MV-4-11 (cell line): ENCODE measurements around the gene CCDC81.

Experiments
- DNase-seq: peaks from one replicate; lab custom pipeline; 2025; lab: John Stamatoyannopoulos, UW

CCDC81 gene

GRCh38 chr11:86440843-86441242 is 66.2 kb downstream of the CCDC81 start:
- DNase-seq: no peak

- no peak for DNase-seq
Measured at GRCh38 chr11:86442420-86442819, 67.7 kb downstream of the CCDC81 start.

GRCh38 chr11:86442827-86443226 is 68.1 kb downstream of the CCDC81 start:
- no peak for DNase-seq

DNA sequence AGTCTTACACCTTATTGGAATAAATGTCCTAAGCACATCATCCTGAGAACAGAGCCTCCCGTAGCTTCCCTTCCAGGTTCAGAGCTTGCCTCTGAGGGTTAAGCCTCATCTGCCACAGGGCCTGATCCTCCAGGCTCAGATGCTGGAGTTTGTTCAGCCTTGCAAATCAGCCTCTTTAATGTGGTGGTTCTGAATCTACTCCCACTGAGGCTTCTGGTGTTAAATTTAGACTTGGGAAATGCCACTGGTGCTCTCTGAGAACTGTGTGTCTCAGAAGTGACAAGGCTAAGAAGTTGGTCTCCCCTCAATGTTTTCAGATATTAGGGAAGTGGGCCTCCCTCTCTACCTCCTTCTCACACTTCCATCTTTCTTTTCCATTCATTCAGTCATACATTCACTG is 68.7 kb downstream of the CCDC81 start:
- DNase-seq: no peak

GRCh38 chr11:86444981-86445380 is 70.3 kb downstream of the CCDC81 start:
- DNase-seq: no peak

DNA sequence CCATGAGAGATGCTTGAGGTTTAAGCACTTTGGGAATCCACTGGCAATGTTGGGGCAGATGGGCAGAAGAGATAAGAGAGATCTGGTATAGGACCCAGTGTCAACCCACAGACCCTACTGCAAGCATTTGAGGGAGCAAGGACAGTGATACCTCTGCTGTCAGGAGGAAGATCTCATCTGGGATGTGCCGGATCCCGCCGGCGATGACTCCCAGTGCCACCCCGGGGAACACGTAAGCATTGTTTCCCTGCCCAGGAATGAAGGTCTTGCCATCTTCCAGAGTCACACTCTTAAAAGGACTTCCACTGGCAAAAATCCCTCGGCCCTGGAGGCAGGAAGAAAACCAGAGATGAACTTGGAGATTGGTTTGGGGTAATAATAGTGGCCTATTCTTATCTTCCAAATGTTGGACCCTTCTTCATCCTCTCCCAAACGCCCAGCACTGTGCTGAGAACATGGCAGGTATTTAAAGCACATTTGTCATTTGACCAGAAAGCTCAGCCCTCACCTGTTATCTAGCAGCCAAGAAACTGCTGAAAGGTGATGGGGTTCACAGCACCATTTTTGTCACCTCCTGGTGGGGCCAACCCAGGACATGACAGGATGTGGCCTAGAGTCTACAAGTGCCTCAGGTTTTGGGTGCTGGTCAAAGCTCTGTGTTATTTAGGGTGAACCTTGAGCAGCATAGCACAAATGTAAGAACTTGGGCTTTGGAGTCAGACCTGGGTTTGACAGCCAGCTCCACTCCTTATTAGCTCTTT is 71.7 kb downstream of the CCDC81 start:
- DNase-seq: no peak

- no peak for DNase-seq
Measured at GRCh38 chr11:86446924-86447285, 72.2 kb downstream of the CCDC81 start.

DNA sequence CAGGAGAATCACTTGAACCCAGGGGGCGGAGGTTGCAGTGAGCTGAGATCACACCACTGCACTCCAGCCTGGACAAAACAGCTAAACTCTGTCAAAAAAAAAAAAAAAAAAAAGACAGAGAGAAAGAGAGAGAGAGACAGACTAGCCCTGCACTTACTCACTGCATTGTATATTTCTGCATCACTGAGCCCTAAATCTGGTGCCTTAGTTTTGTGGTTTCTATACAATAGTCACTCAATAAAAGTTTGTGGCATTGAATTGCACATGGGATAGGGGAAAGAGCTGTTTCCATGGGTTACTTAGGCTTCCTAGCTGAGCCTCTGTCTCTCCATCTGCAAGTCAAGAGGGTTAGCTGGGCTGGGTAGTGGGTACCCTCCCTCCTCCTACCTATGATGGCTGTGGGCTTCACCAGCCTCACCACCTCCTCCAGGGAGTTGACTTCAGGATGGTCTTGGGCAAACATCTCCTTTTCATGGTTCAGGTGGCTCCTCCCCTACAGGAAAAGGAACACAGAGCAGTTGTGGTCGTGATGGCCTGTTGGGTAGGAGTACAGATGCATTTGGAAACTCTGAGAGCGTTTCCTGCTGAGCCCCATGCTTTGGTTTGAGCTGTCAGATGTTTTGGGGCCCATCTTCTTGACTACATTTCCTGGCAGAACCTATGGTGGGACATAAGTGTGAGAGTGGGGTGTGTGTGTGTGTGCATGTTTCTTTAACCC is 73.2 kb downstream of the CCDC81 start:
- DNase-seq: peak; percentile 52

DNA sequence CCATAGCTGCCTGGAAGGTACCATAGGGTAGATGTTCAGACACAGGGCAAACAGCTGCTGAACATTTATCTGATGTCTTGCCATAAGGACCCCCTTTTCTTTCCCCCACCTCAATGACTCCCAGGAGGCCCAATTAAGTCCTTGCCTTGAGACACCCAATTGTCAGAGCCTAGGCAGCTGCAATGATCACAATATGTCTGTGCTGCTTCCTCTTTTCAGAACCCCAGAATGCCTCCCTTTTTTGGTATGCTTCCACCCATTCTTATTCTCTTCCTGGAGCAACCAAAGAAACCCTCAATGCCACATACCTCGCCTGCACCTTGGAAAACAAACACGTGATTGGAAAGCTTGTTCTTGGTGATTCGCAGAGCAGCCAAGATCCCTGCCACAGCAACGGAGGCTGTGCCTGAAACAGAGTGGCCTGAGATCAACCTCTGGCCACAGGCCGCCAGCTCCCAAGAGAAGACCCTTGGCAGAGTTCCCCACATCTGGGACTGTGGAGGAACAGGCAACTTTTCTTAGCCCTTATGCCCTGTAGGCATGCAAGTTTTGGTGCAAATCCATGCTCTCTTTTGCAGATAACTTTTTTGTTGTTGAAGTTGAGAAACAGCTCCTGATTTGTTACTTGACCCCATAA is 75.4 kb downstream of the CCDC81 start:
- DNase-seq: peak; percentile 63

GRCh38 chr11:86453290-86454030 is 78.8 kb downstream of the CCDC81 start:
- peak; percentile 39 for DNase-seq

- peak; percentile 58 for DNase-seq
Measured at GRCh38 chr11:86456075-86456939, 81.6 kb downstream of the CCDC81 start.

DNA sequence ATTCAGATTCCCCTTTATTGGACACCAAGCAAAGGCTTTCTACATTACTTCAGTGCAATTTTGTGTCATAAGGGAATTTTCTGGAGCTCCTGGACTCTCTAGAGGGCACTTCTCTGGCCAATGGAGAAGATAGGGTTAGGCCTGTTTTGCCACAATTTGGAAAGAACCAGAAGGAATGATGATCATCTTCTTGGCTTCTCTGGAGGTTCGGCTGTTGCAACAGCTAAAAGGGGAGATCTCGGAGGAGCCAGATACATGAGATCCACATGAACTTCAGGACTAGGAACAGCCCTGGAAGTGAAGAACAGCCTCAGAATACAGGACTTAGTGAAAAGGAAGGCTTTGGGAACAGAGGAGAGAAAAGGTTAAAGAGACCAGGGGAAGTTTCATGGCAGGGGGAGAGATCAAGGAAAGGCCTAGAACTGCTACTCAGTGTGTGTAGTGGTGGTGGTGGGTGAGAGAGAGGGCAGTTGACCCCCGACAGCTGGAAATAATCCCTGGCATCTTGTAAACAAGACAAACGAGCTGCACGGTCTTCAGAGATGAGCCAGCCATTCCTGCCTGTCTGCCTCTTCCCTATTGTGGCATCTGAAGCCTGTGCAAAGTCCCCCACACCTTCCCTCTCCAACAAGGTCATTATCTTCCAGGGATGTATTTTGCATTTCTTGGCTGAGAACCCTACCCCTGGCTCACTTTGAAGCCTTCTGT is 83.8 kb downstream of the CCDC81 start:
- no peak for DNase-seq

DNA sequence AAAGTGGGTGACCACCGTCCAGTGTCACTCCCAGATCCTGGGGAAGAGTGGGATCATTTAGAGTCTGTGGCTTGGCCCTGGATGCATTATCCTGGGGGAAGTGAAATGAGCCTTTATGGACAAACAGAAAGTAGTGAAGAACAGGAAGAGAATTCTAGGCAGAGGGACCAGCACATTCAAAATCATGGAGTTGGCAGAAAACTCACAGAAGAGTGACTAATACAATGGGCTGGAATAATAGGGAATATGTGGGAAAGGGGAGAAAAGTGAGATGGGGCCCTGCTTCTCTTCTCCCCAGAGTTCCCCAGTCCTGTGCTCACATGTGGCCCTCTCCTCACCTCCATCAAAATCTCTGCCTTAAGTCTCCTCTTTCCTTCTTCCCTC is 84.3 kb downstream of the CCDC81 start:
- no peak for DNase-seq

DNA sequence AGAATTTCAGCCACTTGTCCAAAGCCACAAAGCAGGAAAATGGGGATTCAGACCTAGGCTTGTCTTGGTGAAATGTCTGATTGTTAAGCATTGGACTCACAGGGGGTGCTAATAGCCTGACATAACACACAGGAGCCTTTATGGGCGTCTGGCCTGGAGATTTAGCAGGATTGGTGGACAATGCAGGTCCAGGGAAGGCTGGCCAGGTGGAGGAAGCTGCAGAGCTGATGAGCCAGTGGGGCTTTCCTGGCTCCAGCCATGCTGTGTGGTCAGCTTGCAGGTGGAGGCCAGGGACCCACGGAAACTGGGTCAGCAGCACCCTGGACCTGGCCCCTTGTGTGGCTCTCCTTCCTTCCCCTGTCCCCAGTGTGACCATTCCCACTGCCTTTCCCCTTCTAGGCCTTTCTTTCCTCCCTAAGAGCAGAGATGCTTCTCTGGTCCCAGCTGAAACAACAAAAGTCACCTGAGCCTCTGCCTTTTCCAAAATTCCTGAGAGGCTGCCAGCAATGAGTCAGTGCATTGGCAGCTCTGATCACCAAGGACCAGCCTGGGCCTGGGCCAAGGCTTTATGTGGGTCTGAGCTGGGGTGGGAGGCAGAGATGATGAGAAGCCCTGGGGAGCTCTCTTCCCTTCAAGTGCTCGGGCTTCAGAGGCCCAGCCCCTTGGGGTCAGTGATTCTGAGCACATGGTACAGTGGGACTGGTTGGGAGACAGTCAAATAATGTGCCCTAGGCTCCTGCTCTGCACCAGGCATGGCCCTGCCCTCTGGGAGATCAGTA is 85.2 kb downstream of the CCDC81 start:
- DNase-seq: no peak

DNA sequence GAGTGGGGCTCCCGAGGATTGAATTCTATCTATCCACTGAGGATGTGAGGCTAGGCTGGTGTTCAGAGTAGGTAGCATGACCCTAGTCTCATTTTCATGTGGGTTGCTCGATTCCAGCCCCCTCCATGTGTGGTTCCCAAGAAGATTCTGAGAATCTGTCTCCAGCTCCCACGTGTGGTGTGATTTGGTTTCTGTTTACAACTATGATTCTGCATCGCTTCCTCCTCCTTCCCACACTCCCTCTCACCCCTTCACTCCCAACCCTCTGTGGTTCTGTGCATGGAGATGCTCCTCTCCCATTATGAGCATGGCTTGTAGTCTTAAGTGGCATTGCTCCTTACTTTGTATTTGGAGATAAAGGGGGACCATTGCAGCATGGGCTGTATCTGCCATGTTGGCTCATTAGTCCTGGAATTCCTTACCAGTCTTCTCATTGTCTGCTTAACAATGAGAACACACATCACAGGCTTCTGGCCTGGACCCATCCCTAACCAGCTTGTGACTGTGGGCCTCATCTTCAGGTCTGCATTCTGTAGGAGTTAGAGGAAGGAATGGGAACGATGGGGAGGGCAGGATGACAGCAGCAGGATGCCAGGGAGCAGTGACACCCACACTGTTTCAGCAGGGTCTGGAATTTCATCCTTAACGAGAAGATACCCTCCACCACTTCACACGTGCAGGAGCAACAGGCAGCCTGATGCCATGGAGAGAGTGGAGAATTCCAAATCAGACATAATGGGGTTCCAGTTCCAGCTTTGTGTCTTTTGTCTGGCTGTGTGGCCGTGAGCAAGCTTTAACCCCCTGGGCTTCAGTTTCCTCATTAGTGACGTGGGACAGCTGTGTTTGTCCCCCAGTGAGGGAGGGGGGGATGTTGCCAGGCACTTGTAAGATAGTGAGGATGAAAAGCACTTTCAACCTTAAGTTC is 86.0 kb downstream of the CCDC81 start:
- no peak for DNase-seq

- no peak for DNase-seq
Measured at GRCh38 chr11:86461892-86462291, 87.2 kb downstream of the CCDC81 start.

DNA sequence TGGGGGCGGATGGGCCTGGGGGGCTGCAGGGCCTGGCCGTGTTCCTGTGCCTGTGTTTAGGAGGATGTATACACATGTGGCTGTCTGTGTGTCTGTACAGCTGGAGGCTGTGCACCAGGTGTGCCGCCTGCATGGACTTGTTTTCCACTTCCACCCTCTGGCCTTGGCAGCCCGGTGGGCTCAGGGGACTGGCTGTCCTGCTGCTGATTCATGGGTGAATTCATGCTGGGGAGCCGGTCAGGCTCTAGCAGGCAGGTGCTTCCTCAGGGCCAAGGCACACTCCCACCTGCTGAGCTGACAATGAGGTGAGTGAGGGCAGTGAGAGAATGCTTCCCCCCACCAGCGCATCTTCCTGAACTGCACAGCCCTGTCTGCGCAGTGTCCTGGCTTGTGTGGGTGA is 88.4 kb downstream of the CCDC81 start:
- no peak for DNase-seq

- no peak for DNase-seq
Measured at GRCh38 chr11:86463955-86464354, 89.3 kb downstream of the CCDC81 start.
